K562 (cell line): Measurements from ENCODE around the gene USP2. TPM values are rescaled to one million over a fixed set of nuclear protein-coding genes. Genes with fewer than 3 reads are reported as not detected.

Experiments used
- GTF2B ChIP-seq: IDR thresholded peaks from 2 replicates; pipeline ENCODE4 v1.6.1; 2011; ENCODE audit not compliant: insufficient read length; ENCODE audit errors: extremely low read depth
- IRF1 ChIP-seq: sonication (generic); formaldehyde crosslinking; IDR thresholded peaks from 2 replicates; pipeline ENCODE4 v1.8.0; 2022; ENCODE audit warnings: missing genetic modification reagents, mild to moderate bottlenecking, borderline replicate concordance
- KLF13 ChIP-seq: fragments of 450-650 bp; IDR thresholded peaks from 2 replicates; pipeline ENCODE4 v1.6.1; 2016; ENCODE audit warnings: missing genetic modification characterization, low read depth, mild to moderate bottlenecking, missing compliant biosample characterization, moderate library complexity, borderline replicate concordance
- MTA1 ChIP-seq: fragments of 450-650 bp; IDR thresholded peaks from 2 replicates; pipeline ENCODE4 v1.6.1; 2017; ENCODE audit warnings: borderline replicate concordance
- NCOA1 ChIP-seq: fragments of 450-650 bp; IDR thresholded peaks from 2 replicates; pipeline ENCODE4 v1.6.1; 2016; ENCODE audit warnings: low read depth
- RAD51 ChIP-seq: fragments of 450-650 bp; IDR thresholded peaks from 2 replicates; pipeline ENCODE4 v1.7.1; 2016; ENCODE audit warnings: low read depth, mild to moderate bottlenecking, borderline replicate concordance
- REST ChIP-seq, 2 experiments: fragments of 450-650 bp; formaldehyde crosslinking in 1 of 2; IDR thresholded peaks; 2 replicates each; pipeline versions ENCODE4 v1.4.0 to v1.6.1; 2014 to 2020; ENCODE audit warnings: mild to moderate bottlenecking in 2 of 2, borderline replicate concordance in 1 of 2, low read depth in 1 of 2
- SAP30 ChIP-seq: fragments of 200-600 bp; sonication (generic); IDR thresholded peaks from 2 replicates; pipeline ENCODE4 v1.6.1; 2012; ENCODE audit warnings: borderline replicate concordance, low read depth, mild to moderate bottlenecking, moderate library complexity, low read length, control low read depth, inconsistent platforms; ENCODE audit not compliant: insufficient read depth, poor library complexity, severe bottlenecking
- SIN3A ChIP-seq, 2 experiments: fragments of 150-350 bp in 1 of 2; IDR thresholded peaks; 2 replicates each; pipeline ENCODE4 v1.6.1; 2011 to 2016; ENCODE audit warnings: borderline replicate concordance in 2 of 2, low read depth in 2 of 2, low read length in 2 of 2, mild to moderate bottlenecking in 2 of 2, moderate library complexity in 2 of 2; ENCODE audit not compliant: control insufficient read depth in 1 of 2
- TRIM24 ChIP-seq, 2 experiments: fragments of 450-650 bp; IDR thresholded peaks; 2 replicates each; pipeline ENCODE4 v1.6.1; 2016
- ZNF197 ChIP-seq: fragments of 200-800 bp; sonication (Bioruptor generic); IDR thresholded peaks from 2 replicates; pipeline ENCODE4 v1.6.1; 2016; ENCODE audit warnings: low read depth, missing genetic modification characterization, missing compliant biosample characterization
- ZNF280B ChIP-seq: fragments of 250-450 bp; sonication (Bioruptor Pico); IDR thresholded peaks from 2 replicates; pipeline ENCODE4 v1.5.1; 2021; ENCODE audit warnings: mild to moderate bottlenecking
- ZNF512 ChIP-seq: IDR thresholded peaks from 2 replicates; pipeline ENCODE4 v1.6.1; 2016; ENCODE audit warnings: missing genetic modification characterization, missing compliant biosample characterization
- ZNF707 ChIP-seq: fragments of 250-450 bp; sonication (Bioruptor Pico); conservative IDR thresholded peaks from 2 replicates; pipeline ENCODE4 v1.8.0; 2022; ENCODE audit warnings: inconsistent platforms, mild to moderate bottlenecking, moderate library complexity
- polyA plus RNA-seq, 8 experiments: library from polyadenylated mRNA; depleted of rRNA in 4 of 8; stranded (reverse) in 5 of 8; unstranded in 3 of 8; fragments of >200 nt; fragmentation: Nextera tagmentation in 2 of 8; fragmentation: Illumina TruSeq in 1 of 8; extraction: Ambion mirVana in 2 of 8; extraction: Trizol in 1 of 8; gene quantifications; 2 replicates each; pipeline versions ENCODE4 v1.2.1 to v1.2.3, GENCODE V29; 2011 to 2014; ENCODE audit warnings: inconsistent platforms in 1 of 8, missing spikeins in 1 of 8
- total RNA-seq, 7 experiments: library from RNA; depleted of rRNA in 6 of 7; stranded (reverse); fragments of >200 nt in 6 of 7; fragmentation: Illumina TruSeq in 2 of 7; extraction: Trizol in 2 of 7; gene quantifications; 2 replicates each; pipeline versions ENCODE4 v1.2.1 to v1.2.3, GENCODE V29; 2011 to 2021; ENCODE audit warnings: low replicate concordance in 1 of 7

The USP2 gene
- total and polyA plus RNA-seq, 9 of the 15 experiments (the other 6 are each of a cell fraction or from before 2014, with no cell fraction given), result 2.8 to 16.9 (median 3.9) TPM

GRCh38 chr11:119330237-119330636 lies 51.3 kb downstream of the USP2 start (continued):
- no peak for TF ChIP-seq ZNF707 (CRISPR knock-in tag)
- TF ChIP-seq ZNF512 (tag), result peak; percentile 92
- no peak for TF ChIP-seq RAD51
- no peak for TF ChIP-seq SIN3A (IDR thresholded peaks at IDR 0.05; ENCODE audit: borderline replicate concordance in 2 of 2, control insufficient read depth in 1 of 2, low read depth in 2 of 2, low read length in 2 of 2)
- no peak for TF ChIP-seq REST (IDR thresholded peaks at IDR 0.05; ENCODE audit: borderline replicate concordance)
- no peak for TF ChIP-seq REST (CRISPR knock-in tag; IDR thresholded peaks at IDR 0.05; ENCODE audit: low read depth)
- no peak for TF ChIP-seq SAP30
- no peak for TF ChIP-seq GTF2B
- TF ChIP-seq ZNF197 (CRISPR knock-in tag), result no peak
- TF ChIP-seq ZNF280B, result no peak
- no peak for TF ChIP-seq NCOA1
- peak; percentile 15; the same call in 1 of the 2 replicates for TF ChIP-seq MTA1
- TF ChIP-seq IRF1 (CRISPR knock-in tag), result no peak
- TF ChIP-seq KLF13 (tag), result no peak
- no peak for TF ChIP-seq TRIM24 (IDR thresholded peaks at IDR 0.05)
